H1 (cell line): ENCODE data around the gene ZC3H7B. TPM values are rescaled to one million over a fixed set of nuclear protein-coding genes. Genes with fewer than 3 reads are reported as not detected.

Experiments used
- ATF2 ChIP-seq: IDR thresholded peaks from 2 replicates; pipeline ENCODE4 v1.6.1; 2012; ENCODE audit warnings: low read length, inconsistent platforms
- BCL11A ChIP-seq, 2 experiments: IDR thresholded peaks; one replicate each; pipeline ENCODE4 v1.6.1; 2011; ENCODE audit warnings: low read depth in 2 of 2, low read length in 2 of 2, mild to moderate bottlenecking in 2 of 2
- CEBPB ChIP-seq: IDR thresholded peaks from 2 replicates; pipeline ENCODE4 v1.6.1; 2012; ENCODE audit warnings: low read depth, low read length
- CHD7 ChIP-seq: fragments of 300-600 bp; sonication (generic); IDR thresholded peaks from 2 replicates; pipeline ENCODE4 v1.7.1; 2012; ENCODE audit warnings: low read length, moderate library complexity, mild to moderate bottlenecking, inconsistent platforms; ENCODE audit not compliant: insufficient replicate concordance
- HDAC6 ChIP-seq: IDR thresholded peaks from one replicate; pipeline ENCODE4 v1.7.1; 2012; ENCODE audit warnings: low read depth, mild to moderate bottlenecking, inconsistent platforms, low read length, moderate library complexity
- KDM1A ChIP-seq: fragments of 200-600, 300-600 bp; sonication (generic); IDR thresholded peaks from 2 replicates; pipeline ENCODE4 v1.7.1; 2016; ENCODE audit warnings: mild to moderate bottlenecking, low read length, borderline replicate concordance
- SIRT6 ChIP-seq: IDR thresholded peaks from one replicate; pipeline ENCODE4 v1.7.1; 2012; ENCODE audit warnings: low read length, inconsistent platforms
- SP2 ChIP-seq: IDR thresholded peaks from 2 replicates; pipeline ENCODE4 v1.6.1; 2012; ENCODE audit warnings: mild to moderate bottlenecking, low read length, inconsistent platforms
- TAF7 ChIP-seq: optimal IDR thresholded peaks from 2 replicates; pipeline ENCODE3; 2011; ENCODE audit warnings: low read depth, mild to moderate bottlenecking, inconsistent platforms, low read length, moderate library complexity, borderline replicate concordance
- ZNF274 ChIP-seq: IDR thresholded peaks from 2 replicates; pipeline ENCODE4 v1.7.0; 2012; ENCODE audit warnings: low read length, borderline replicate concordance; ENCODE audit errors: extremely low read depth
- polyA plus RNA-seq, 7 experiments: library from polyadenylated mRNA; depleted of rRNA in 3 of 7; stranded (reverse) in 5 of 7; unstranded in 2 of 7; fragments of >200 nt in 5 of 7; fragments of 200-250 nt in 2 of 7; gene quantifications; 1 replicate in 5 of 7; 2 replicates in 1 of 7; 4 replicates in 1 of 7; pipeline versions ENCODE4 v1.2.1 to v1.2.3, GENCODE V29; 2011 to 2013; ENCODE audit warnings: missing spikeins in 2 of 7, mixed read lengths in 2 of 7
- total RNA-seq: library from RNA; stranded (reverse); fragmentation: NEBNext Ultra II Directional; extraction: Animal tissue kit (Norgen Biotek cat#: 25700); gene quantifications from 2 replicates; pipeline ENCODE4 v1.2.1, GENCODE V29; 2021

The ZC3H7B gene
- total and polyA plus RNA-seq, 2 of the 8 experiments (the other 6 are each of a cell fraction or from before 2014, with no cell fraction given) = 35.5 to 78.6 TPM

GRCh38 chr22:41344189-41344788 is 43.0 kb downstream of the ZC3H7B start (continued):
- no peak for TF ChIP-seq CHD7
- TF ChIP-seq ATF2 = no peak
- no peak for TF ChIP-seq ZNF274
- TF ChIP-seq SP2 = no peak
- TF ChIP-seq BCL11A (IDR thresholded peaks at IDR 0.05; ENCODE audit: low read depth in 2 of 2, low read length in 2 of 2) = no peak
- no peak for TF ChIP-seq HDAC6
- TF ChIP-seq KDM1A = no peak
- no peak for TF ChIP-seq SIRT6
- TF ChIP-seq TAF7 = no peak
- no peak for TF ChIP-seq CEBPB
